B cell (primary cell): ENCODE data around the gene CCNF. TPM values are rescaled to one million over a fixed set of nuclear protein-coding genes. Genes with fewer than 3 reads are reported as not detected.

Experiments
- ATAC-seq: fragments of 200-7000 bp; cut with Tn5 transposase; one replicate; pipeline ENCODE4 v1.10.0; 2021; ENCODE audit warnings: low read depth, mild to moderate bottlenecking, moderate number of reproducible peaks, moderate library complexity
- CTCF ChIA-PET: fragments of 350-600 bp; sonication (Branson Sonifier 250); formaldehyde crosslinking; loops from one replicate; lab custom pipeline; 2021; ENCODE audit warnings: antibody characterized with exemption, inconsistent platforms; lab: Charles Lee
- POLR2A ChIA-PET: fragments of 350-600 bp; sonication (Branson Sonifier 250); formaldehyde crosslinking; loops from one replicate; lab custom pipeline; 2021; ENCODE audit warnings: antibody characterized with exemption; lab: Charles Lee
- DNase-seq: peaks from one replicate; pipeline ENCODE4 v3.0.0; 2013
- H2AFZ ChIP-seq: 2 replicates; pipeline ENCODE4 v1.6.1; 2012; ENCODE audit warnings: mild to moderate bottlenecking, low read depth, low read length; ENCODE audit not compliant: insufficient read depth, poor library complexity, severe bottlenecking
- H3K27ac ChIP-seq, 2 donors: 1 replicate in 1 of 2; 2 replicates in 1 of 2; pipeline ENCODE4 v1.5.1; 2012 to 2013; ENCODE audit warnings: low read length in 2 of 2, mild to moderate bottlenecking in 2 of 2, moderate library complexity in 1 of 2
- H3K27me3 ChIP-seq, 4 experiments: fragments of 200-600 bp in 1 of 4; sonication (generic) in 1 of 4; replicated peaks in 1 of 4; 1 replicate in 2 of 4; 2 replicates in 2 of 4; pipeline versions ENCODE4 v1.6.1 to v1.7.0; 2013 to 2016; ENCODE audit warnings: low read length in 3 of 4, mild to moderate bottlenecking in 2 of 4, mixed read lengths in 1 of 4, moderate library complexity in 1 of 4; ENCODE audit not compliant: insufficient read depth in 4 of 4, control insufficient read depth in 3 of 4; ENCODE audit errors: control extremely low read depth in 1 of 4
- H3K36me3 ChIP-seq, 2 experiments: replicated peaks in 1 of 2; 1 replicate in 1 of 2; 2 replicates in 1 of 2; pipeline versions ENCODE4 v1.6.1 to v1.7.1; 2013; ENCODE audit warnings: low read length in 1 of 2; ENCODE audit not compliant: insufficient read depth in 2 of 2, control insufficient read depth in 1 of 2; ENCODE audit errors: control extremely low read depth in 1 of 2, extremely low read depth in 1 of 2
- H3K4me1 ChIP-seq, 2 donors: fragments of 200-600 bp in 1 of 2; sonication (generic) in 1 of 2; 1 replicate in 1 of 2; 2 replicates in 1 of 2; pipeline versions ENCODE4 v1.5.1 to v1.6.1; 2013 to 2017; ENCODE audit warnings: low read length in 2 of 2; ENCODE audit not compliant: control insufficient read depth in 2 of 2, insufficient read depth in 2 of 2
- H3K4me2 ChIP-seq: replicated peaks from 2 replicates; pipeline ENCODE3; 2012; ENCODE audit warnings: mild to moderate bottlenecking, low read depth, low read length; ENCODE audit not compliant: poor library complexity, severe bottlenecking
- H3K4me3 ChIP-seq, 5 experiments: fragments of 200-600 bp in 1 of 5; sonication (generic) in 1 of 5; 1 replicate in 3 of 5; 2 replicates in 2 of 5; pipeline versions ENCODE4 v1.5.1 to v1.7.0; 2011 to 2016; ENCODE audit warnings: low read length in 4 of 5, mild to moderate bottlenecking in 4 of 5, low read depth in 2 of 5, control low read depth in 1 of 5, moderate library complexity in 1 of 5; ENCODE audit not compliant: insufficient read depth in 1 of 5; ENCODE audit errors: control extremely low read depth in 1 of 5, extremely low read depth in 1 of 5
- H3K79me2 ChIP-seq: fragments of 200-600 bp; sonication (generic); one replicate; pipeline ENCODE4 v1.6.0; 2016; ENCODE audit warnings: low read length; ENCODE audit not compliant: control insufficient read depth, insufficient read depth
- H3K9ac ChIP-seq: fragments of 200-600 bp; sonication (generic); 2 replicates; pipeline ENCODE4 v1.6.1; 2017; ENCODE audit warnings: mild to moderate bottlenecking, low read length, moderate library complexity
- H3K9me3 ChIP-seq, 3 donors: one replicate each; pipeline versions ENCODE4 v1.6.1 to v1.7.1; 2013; ENCODE audit warnings: low read length in 2 of 3; ENCODE audit not compliant: control insufficient read depth in 2 of 3, insufficient read depth in 1 of 3; ENCODE audit errors: control extremely low read depth in 1 of 3
- H4K20me1 ChIP-seq: 2 replicates; pipeline ENCODE4 v1.6.0; 2012; ENCODE audit warnings: mild to moderate bottlenecking, low read length; ENCODE audit not compliant: insufficient read depth, control insufficient read depth, poor library complexity, severe bottlenecking
- H3K27ac Mint-ChIP-seq: one replicate; pipeline ENCODE4 v1.8.0; 2021; ENCODE audit warnings: mixed read lengths
- H3K27me3 Mint-ChIP-seq: one replicate; pipeline ENCODE4 v1.8.0; 2021; ENCODE audit warnings: mixed read lengths
- H3K4me1 Mint-ChIP-seq: one replicate; pipeline ENCODE4 v1.8.0; 2021; ENCODE audit warnings: mixed read lengths
- H3K4me3 Mint-ChIP-seq: one replicate; pipeline ENCODE4 v1.8.0; 2021; ENCODE audit warnings: mixed read lengths
- H3K9me3 Mint-ChIP-seq: one replicate; pipeline ENCODE4 v1.8.0; 2022; ENCODE audit warnings: mixed read lengths; ENCODE audit not compliant: insufficient read depth
- EZH2 ChIP-seq: IDR thresholded peaks from 2 replicates; pipeline ENCODE4 v1.6.1; 2012; ENCODE audit warnings: borderline replicate concordance, low read depth, mild to moderate bottlenecking, moderate library complexity, low read length; ENCODE audit not compliant: insufficient read depth, poor library complexity, severe bottlenecking
- WGBS: methylation state at CpG from one replicate; pipeline ENCODE4 v1.1.5; 2013; ENCODE audit warnings: missing lambda C conversion rate; ENCODE audit not compliant: insufficient coverage; 5-methylcytosine and 5-hydroxymethylcytosine counted together
- intact Hi-C: fragments of 100-400 bp; cut with micrococcal nuclease; formaldehyde crosslinking; loops from one replicate; pipeline ENCODE4 v1.10.0; 2022
- polyA plus RNA-seq: library from polyadenylated mRNA; depleted of rRNA; stranded (reverse); fragments of >200 nt; gene quantifications from 2 replicates; pipeline ENCODE4 v1.2.3, GENCODE V29; 2012
- total RNA-seq, 2 donors: library from RNA; stranded (reverse); fragments of 120-200 nt in 1 of 2; gene quantifications; 1 replicate in 1 of 2; 2 replicates in 1 of 2; pipeline versions ENCODE4 v1.2.3 to v1.2.4, GENCODE V29; 2013 to 2022
- TF ChIP-seq, protein P1 (sequence below): fragments of 200-600 bp; IDR thresholded peaks from one replicate; pipeline ENCODE4 v1.8.0; 2022; ENCODE audit warnings: antibody characterized with exemption, mild to moderate bottlenecking

Gene CCNF
- total and polyA plus RNA-seq, 2 donors (not counting 1 experiment from before 2014, with no cell fraction given): 3.2 to 5.3 TPM

DNA sequence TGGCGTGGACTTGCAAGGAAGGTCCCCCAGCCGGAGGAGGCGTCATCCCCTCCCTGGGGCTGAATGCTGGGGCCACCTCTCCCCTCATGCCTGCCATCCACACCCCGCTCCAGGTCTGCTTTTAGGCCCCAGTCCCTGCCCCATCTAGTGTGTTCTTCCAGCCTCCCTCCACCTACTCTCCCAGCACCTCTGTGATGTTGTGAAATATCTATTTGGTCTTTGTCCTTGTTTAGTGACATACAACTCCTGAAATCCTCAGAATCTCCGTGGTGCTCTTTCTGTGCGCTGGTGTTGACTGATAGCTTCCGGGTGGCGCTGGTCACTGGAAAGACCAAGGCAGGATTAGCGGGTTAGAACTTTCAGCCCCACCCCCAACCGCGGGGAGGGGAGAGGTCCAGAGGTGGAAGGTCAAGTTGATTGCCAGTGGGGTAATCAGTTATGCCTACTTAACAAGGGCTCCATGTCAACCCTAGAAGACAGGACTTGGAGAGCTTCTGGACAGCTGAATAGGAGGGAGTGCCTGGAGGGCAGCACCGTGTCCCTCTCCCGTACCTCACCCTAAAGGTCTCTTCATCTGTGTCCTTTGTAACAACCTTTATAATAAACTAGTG lies 55.8 kb downstream of the CCNF start:
- no peak for DNase-seq
- intact Hi-C loops: no loop called here
- no peak overlapping the region for H2AFZ ChIP-seq
- peaks cover 19% of the 10 kb centered on the region for H3K4me1 Mint-ChIP-seq
- H3K36me3 ChIP-seq: no peaks in the 10 kb centered on the region
- no peak for ATAC-seq
- H3K4me2 ChIP-seq: no peak overlapping the region
- H3K27me3 Mint-ChIP-seq: no peaks in the 10 kb centered on the region
- no peaks in the 10 kb centered on the region for H4K20me1 ChIP-seq
- no peak overlapping the region for H3K27ac ChIP-seq
- no peak overlapping the region for H3K27ac Mint-ChIP-seq
- no peak overlapping the region for H3K4me3 ChIP-seq
- CTCF ChIA-PET: interaction anchor here (1.0 to 4.8 kb wide), 3 partner anchors 56 to 291 kb away, joined by 4 to 31 read pairs (median 28); partner anchors contain the start of gene CCNF
- no peaks in the 10 kb centered on the region for H3K27me3 ChIP-seq
- H3K4me3 Mint-ChIP-seq: no peak overlapping the region
- POLR2A ChIA-PET: no interaction called here
- H3K9me3 ChIP-seq: no peaks in the 10 kb centered on the region
- WGBS: 87% methylated on average over 3 of the region's 13 CpGs
- H3K79me2 ChIP-seq: peaks cover 68% of the 10 kb centered on the region
- TF ChIP-seq, protein P1, sequence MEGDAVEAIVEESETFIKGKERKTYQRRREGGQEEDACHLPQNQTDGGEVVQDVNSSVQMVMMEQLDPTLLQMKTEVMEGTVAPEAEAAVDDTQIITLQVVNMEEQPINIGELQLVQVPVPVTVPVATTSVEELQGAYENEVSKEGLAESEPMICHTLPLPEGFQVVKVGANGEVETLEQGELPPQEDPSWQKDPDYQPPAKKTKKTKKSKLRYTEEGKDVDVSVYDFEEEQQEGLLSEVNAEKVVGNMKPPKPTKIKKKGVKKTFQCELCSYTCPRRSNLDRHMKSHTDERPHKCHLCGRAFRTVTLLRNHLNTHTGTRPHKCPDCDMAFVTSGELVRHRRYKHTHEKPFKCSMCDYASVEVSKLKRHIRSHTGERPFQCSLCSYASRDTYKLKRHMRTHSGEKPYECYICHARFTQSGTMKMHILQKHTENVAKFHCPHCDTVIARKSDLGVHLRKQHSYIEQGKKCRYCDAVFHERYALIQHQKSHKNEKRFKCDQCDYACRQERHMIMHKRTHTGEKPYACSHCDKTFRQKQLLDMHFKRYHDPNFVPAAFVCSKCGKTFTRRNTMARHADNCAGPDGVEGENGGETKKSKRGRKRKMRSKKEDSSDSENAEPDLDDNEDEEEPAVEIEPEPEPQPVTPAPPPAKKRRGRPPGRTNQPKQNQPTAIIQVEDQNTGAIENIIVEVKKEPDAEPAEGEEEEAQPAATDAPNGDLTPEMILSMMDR: no peak
- no peak for TF ChIP-seq EZH2
- no peak overlapping the region for H3K9ac ChIP-seq
- H3K9me3 Mint-ChIP-seq: no peaks in the 10 kb centered on the region
- H3K4me1 ChIP-seq: peaks cover 24 to 26% of the 10 kb centered on the region in 2 donors

DNA sequence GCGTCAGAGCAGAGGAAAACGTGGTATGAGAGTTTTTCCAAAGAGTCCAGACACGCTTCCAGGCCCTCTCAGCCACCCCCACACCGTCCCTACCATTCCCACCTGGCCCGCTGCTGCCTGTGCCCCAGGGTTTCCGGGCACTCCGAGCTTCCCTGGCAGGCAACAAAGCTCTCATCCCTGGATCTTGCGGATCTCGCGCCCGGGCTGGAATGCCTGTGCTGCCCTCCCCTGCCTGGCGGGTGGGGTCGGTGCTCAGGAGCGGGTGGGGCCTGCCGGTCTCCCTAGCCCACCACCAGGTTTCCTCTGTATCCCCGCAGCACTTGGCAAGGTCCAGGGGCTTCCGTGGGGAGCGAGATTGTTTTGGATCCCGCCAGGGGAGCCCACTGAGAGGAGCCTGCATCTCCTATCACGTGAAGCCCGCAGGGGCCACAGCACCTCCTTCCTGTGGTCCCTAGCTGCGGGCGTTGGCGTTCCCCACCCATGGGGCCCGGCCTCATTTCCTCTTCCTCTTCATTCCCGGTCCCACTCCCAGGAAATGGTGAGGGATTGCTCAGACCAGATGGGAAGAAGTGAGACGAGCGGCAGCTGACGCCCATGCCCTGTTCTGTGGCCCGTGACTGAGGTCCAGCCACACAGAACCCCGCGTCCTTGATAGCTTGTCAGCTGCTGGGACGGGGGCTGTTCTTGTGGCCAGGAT lies 56.7 kb downstream of the CCNF start:
- Histone ChIP-seq H4K20me1 (no peaks in the 10 kb centered on the region), H3K27me3 (no peaks in the 10 kb centered on the region), H3K4me2 (peak overlapping the region; percentile 75), H2AFZ (no peak overlapping the region), H3K36me3 (peaks cover 0 to 3% of the 10 kb centered on the region in 2 experiments), H3K27ac (no peak overlapping the region), H3K9ac (no peak overlapping the region), H3K9me3 (no peaks in the 10 kb centered on the region), H3K4me3 (no peak overlapping the region), H3K4me1 (peaks cover 24 to 26% of the 10 kb centered on the region in 2 donors), H3K79me2 (peaks cover 68% of the 10 kb centered on the region)
- Mint-ChIP-seq H3K4me1 (peaks cover 19% of the 10 kb centered on the region), H3K9me3 (no peaks in the 10 kb centered on the region), H3K27ac (no peak overlapping the region), H3K27me3 (no peaks in the 10 kb centered on the region), H3K4me3 (no peak overlapping the region)
- TF ChIP-seq, protein P1: no peak
- TF ChIP-seq EZH2: no peak
- POLR2A ChIA-PET: interaction anchor here (0.6 to 1.3 kb wide), 3 partner anchors 26 to 332 kb away, joined by 3 read pairs; partner anchors contain the start of gene TEDC2
- ATAC-seq (no peak), DNase-seq (no peak)
- CTCF ChIA-PET: interaction anchor here (0.8 to 4.8 kb wide), 9 partner anchors 9 to 291 kb away, joined by 3 to 31 read pairs (median 7); partner anchors contain the start of genes CCNF, ECI1, TBC1D24 and TEDC2
- intact Hi-C loops: no loop called here
- WGBS: 85% methylated on average over 24 of the region's 33 CpGs
